GM18861 (cell line): ENCODE measurements around the gene FAP.

Experiments
- ATAC-seq: cut with Tn5 transposase; IDR thresholded peaks from one replicate; pipeline ENCODE4 v1.9.1; 2021; ENCODE audit not compliant: unreplicated experiment

FAP gene

GRCh38 chr2:162138310-162138709 lies 104.9 kb downstream of the FAP start:
- no peak for ATAC-seq

- no peak for ATAC-seq
These were observed 115.8 kb downstream of the FAP start for GRCh38 chr2:162127422-162127821.

GRCh38 chr2:162126527-162126926 lies 116.7 kb downstream of the FAP start:
- ATAC-seq, result peak; percentile 10

GRCh38 chr2:162126111-162126519 lies 117.1 kb downstream of the FAP start:
- peak; percentile 90 for ATAC-seq

- no peak for ATAC-seq
These were observed 118.1 kb downstream of the FAP start for GRCh38 chr2:162125138-162125537.

- ATAC-seq, result peak; percentile 32
These were observed 119.2 kb downstream of the FAP start for GRCh38 chr2:162123806-162124758.
